IMR-90 (cell line): Measurements from ENCODE around the gene PRDM15. TPM values are rescaled to one million over a fixed set of nuclear protein-coding genes. Genes with fewer than 3 reads are reported as not detected.

Source experiments
- ATAC-seq: fragments of 200-7000 bp; cut with Tn5 transposase; 2 replicates; pipeline ENCODE4 v1.9.1; 2020; ENCODE audit warnings: low read depth, mild to moderate bottlenecking, moderate library complexity
- BruUV-seq: library from RNA; stranded (reverse); fragments of 400-500 nt; replicated peaks from 2 replicates; lab custom pipeline; 2021; lab: Mats Ljungman, UMichigan
- CTCF ChIA-PET: fragments of 300-600 bp; formaldehyde crosslinking; extraction: SDS; loops from one replicate; lab custom pipeline; 2021; ENCODE audit warnings: antibody characterized with exemption; lab: Yijun Ruan, JAX
- POLR2A ChIA-PET: fragments of 300-600 bp; sonication (Branson Sonifier 250); formaldehyde crosslinking; loops from one replicate; lab custom pipeline; 2022; ENCODE audit warnings: antibody characterized with exemption; ENCODE audit not compliant: unreplicated experiment; lab: Charles Lee
- DNase-seq: peaks from one replicate; pipeline ENCODE4 v3.0.0; 2013
- H2AFZ ChIP-seq: replicated peaks from 2 replicates; pipeline ENCODE3; 2013; ENCODE audit warnings: low read length, mild to moderate bottlenecking; ENCODE audit not compliant: poor library complexity
- H2AK5ac ChIP-seq: 2 replicates; pipeline ENCODE4 v1.6.1; 2013; ENCODE audit warnings: low read depth, low read length, inconsistent platforms
- H2AK9ac ChIP-seq: replicated peaks from 2 replicates; pipeline ENCODE3; 2013; ENCODE audit warnings: mild to moderate bottlenecking, low read depth, low read length, moderate library complexity; ENCODE audit not compliant: poor library complexity
- H2BK120ac ChIP-seq: 2 replicates; pipeline ENCODE4 v1.6.1; 2013; ENCODE audit warnings: low read depth, low read length, inconsistent platforms
- H2BK15ac ChIP-seq: 3 replicates; pipeline ENCODE4 v1.6.1; 2013; ENCODE audit warnings: low read depth, low read length, inconsistent platforms
- H2BK20ac ChIP-seq: 2 replicates; pipeline ENCODE4 v1.6.1; 2013; ENCODE audit warnings: low read depth, mild to moderate bottlenecking, inconsistent platforms, low read length, moderate library complexity
- H2BK5ac ChIP-seq: 2 replicates; pipeline ENCODE4 v1.6.1; 2013; ENCODE audit warnings: mild to moderate bottlenecking, low read depth, low read length, inconsistent platforms; ENCODE audit not compliant: poor library complexity, severe bottlenecking
- H3K14ac ChIP-seq: replicated peaks from 2 replicates; pipeline ENCODE4 v1.6.1; 2013; ENCODE audit warnings: low read depth, low read length, inconsistent platforms
- H3K18ac ChIP-seq: 2 replicates; pipeline ENCODE4 v1.6.1; 2013; ENCODE audit warnings: low read depth, low read length, control low read depth
- H3K23ac ChIP-seq: 2 replicates; pipeline ENCODE4 v1.6.1; 2013; ENCODE audit warnings: low read depth, low read length, inconsistent platforms
- H3K27ac ChIP-seq: 2 replicates; pipeline ENCODE4 v1.5.1; 2013; ENCODE audit warnings: mild to moderate bottlenecking, control low read depth, low read length; ENCODE audit not compliant: insufficient read depth
- H3K27me3 ChIP-seq: 2 replicates; pipeline ENCODE4 v1.6.1; 2013; ENCODE audit warnings: low read length; ENCODE audit not compliant: control insufficient read depth, insufficient read depth
- H3K36me3 ChIP-seq: 2 replicates; pipeline ENCODE4 v1.6.1; 2013; ENCODE audit warnings: low read length, mixed read lengths; ENCODE audit not compliant: control insufficient read depth, insufficient read depth
- H3K4ac ChIP-seq: 2 replicates; pipeline ENCODE4 v1.6.1; 2013; ENCODE audit warnings: low read depth, low read length, inconsistent platforms
- H3K4me1 ChIP-seq: 2 replicates; pipeline ENCODE4 v1.6.1; 2013; ENCODE audit warnings: low read length, mixed read lengths; ENCODE audit not compliant: control insufficient read depth, insufficient read depth
- H3K4me2 ChIP-seq: 2 replicates; pipeline ENCODE4 v1.6.1; 2013; ENCODE audit warnings: low read depth, mild to moderate bottlenecking, control low read depth, low read length, moderate library complexity
- H3K4me3 ChIP-seq: 2 replicates; pipeline ENCODE4 v1.5.1; 2013; ENCODE audit warnings: low read depth, mild to moderate bottlenecking, control low read depth, low read length, moderate library complexity; ENCODE audit not compliant: insufficient read depth
- H3K56ac ChIP-seq: 2 replicates; pipeline ENCODE4 v1.6.1; 2013; ENCODE audit warnings: low read length, inconsistent platforms; ENCODE audit not compliant: insufficient read depth; ENCODE audit errors: extremely low read depth
- H3K79me1 ChIP-seq, 2 experiments: 2 replicates each; pipeline ENCODE4 v1.6.1; 2013; ENCODE audit warnings: low read length in 2 of 2, inconsistent platforms in 1 of 2, low read depth in 1 of 2
- H3K9ac ChIP-seq: 2 replicates; pipeline ENCODE4 v1.6.1; 2013; ENCODE audit warnings: low read depth, low read length, control low read depth
- H3K9me1 ChIP-seq: 2 replicates; pipeline ENCODE4 v1.6.1; 2013; ENCODE audit warnings: low read length, inconsistent platforms; ENCODE audit not compliant: insufficient read depth
- H3K9me3 ChIP-seq: 2 replicates; pipeline ENCODE4 v1.6.1; 2013; ENCODE audit warnings: low read length; ENCODE audit not compliant: control insufficient read depth, insufficient read depth
- H4K20me1 ChIP-seq: 2 replicates; pipeline ENCODE4 v1.6.1; 2013; ENCODE audit warnings: low read length, inconsistent platforms; ENCODE audit not compliant: insufficient read depth
- H4K5ac ChIP-seq: 2 replicates; pipeline ENCODE4 v1.6.1; 2013; ENCODE audit warnings: mild to moderate bottlenecking, low read depth, low read length, control low read depth
- H4K8ac ChIP-seq, 2 experiments: 2 replicates each; pipeline ENCODE4 v1.6.1; 2013; ENCODE audit warnings: low read depth in 2 of 2, low read length in 2 of 2, control low read depth in 1 of 2, inconsistent platforms in 1 of 2
- H4K91ac ChIP-seq: 2 replicates; pipeline ENCODE4 v1.6.1; 2013; ENCODE audit warnings: low read depth, low read length, inconsistent platforms; ENCODE audit not compliant: insufficient read depth
- BHLHE40 ChIP-seq: fragments of 150-350 bp; IDR thresholded peaks from 2 replicates; pipeline ENCODE4 v1.6.1; 2016; ENCODE audit warnings: mild to moderate bottlenecking, low read depth, low read length
- CEBPB ChIP-seq: IDR thresholded peaks from 2 replicates; pipeline ENCODE4 v1.6.1; 2012; ENCODE audit warnings: low read depth, low read length, improper control_type of control experiment
- CHD1 ChIP-seq: IDR thresholded peaks from 2 replicates; pipeline ENCODE4 v1.6.1; 2012; ENCODE audit warnings: low read depth, low read length, improper control_type of control experiment
- CTCF ChIP-seq: conservative IDR thresholded peaks from 2 replicates; pipeline ENCODE4 v1.5.1; 2012; ENCODE audit warnings: mild to moderate bottlenecking, low read depth, low read length, improper control_type of control experiment
- ELK1 ChIP-seq: fragments of 150-350 bp; IDR thresholded peaks from 2 replicates; pipeline ENCODE4 v1.6.1; 2016; ENCODE audit warnings: low read depth, mild to moderate bottlenecking, low read length, moderate library complexity, borderline replicate concordance
- FOS ChIP-seq: fragments of 150-350 bp; IDR thresholded peaks from 2 replicates; pipeline ENCODE4 v1.6.1; 2016; ENCODE audit warnings: low read depth, low read length
- MAFK ChIP-seq: IDR thresholded peaks from 2 replicates; pipeline ENCODE4 v1.6.1; 2012; ENCODE audit warnings: low read depth, low read length, improper control_type of control experiment
- MAZ ChIP-seq: IDR thresholded peaks from 2 replicates; pipeline ENCODE4 v1.6.1; 2012; ENCODE audit warnings: low read depth, mild to moderate bottlenecking, low read length, improper control_type of control experiment, moderate library complexity, borderline replicate concordance
- MXI1 ChIP-seq: IDR thresholded peaks from 2 replicates; pipeline ENCODE4 v1.6.1; 2012; ENCODE audit warnings: low read depth, mild to moderate bottlenecking, low read length, moderate library complexity, borderline replicate concordance
- NFE2L2 ChIP-seq: fragments of 150-350 bp; IDR thresholded peaks from 2 replicates; pipeline ENCODE4 v1.6.1; 2016; ENCODE audit warnings: low read depth, mild to moderate bottlenecking, low read length
- RAD21 ChIP-seq: IDR thresholded peaks from 2 replicates; pipeline ENCODE4 v1.6.1; 2012; ENCODE audit warnings: low read length, improper control_type of control experiment
- RCOR1 ChIP-seq: IDR thresholded peaks from 2 replicates; pipeline ENCODE4 v1.6.1; 2012; ENCODE audit warnings: mild to moderate bottlenecking, low read length, improper control_type of control experiment; ENCODE audit not compliant: insufficient replicate concordance
- RFX5 ChIP-seq: IDR thresholded peaks from 2 replicates; pipeline ENCODE4 v1.8.0; 2012; ENCODE audit warnings: low read depth, mild to moderate bottlenecking, low read length, moderate library complexity
- SMC3 ChIP-seq: fragments of 150-350 bp; IDR thresholded peaks from 2 replicates; pipeline ENCODE4 v1.6.1; 2016; ENCODE audit warnings: low read depth, mild to moderate bottlenecking, antibody characterized with exemption, low read length, moderate library complexity
- USF2 ChIP-seq: fragments of 150-350 bp; IDR thresholded peaks from 2 replicates; pipeline ENCODE4 v1.6.1; 2017; ENCODE audit warnings: mild to moderate bottlenecking, antibody characterized with exemption, low read length, low read depth
- WGBS, 2 experiments: methylation state at CpG; one replicate each; pipeline versions ENCODE4 v1.1.5 to v1.1.7; 2013; ENCODE audit warnings: missing lambda C conversion rate in 2 of 2; ENCODE audit not compliant: insufficient read length in 1 of 2; ENCODE audit errors: extremely low coverage in 2 of 2; 5-methylcytosine and 5-hydroxymethylcytosine counted together
- dilution Hi-C: fragments of 300-500 bp; cut with HindIII; formaldehyde crosslinking; loops from one replicate; pipeline ENCODE4 v1.14.3; 2018; ENCODE audit warnings: low sequenced_read_pairs; ENCODE audit not compliant: unreplicated experiment
- in situ Hi-C: fragments of 300-500 bp; cut with MboI; formaldehyde crosslinking; loops from 3 replicates; pipeline ENCODE4 v1.14.3; 2019; ENCODE audit warnings: low sequenced_read_pairs, inconsistent platforms, mixed read lengths
- intact Hi-C: fragments of 100-400 bp; cut with micrococcal nuclease; formaldehyde crosslinking; loops from 2 replicates; pipeline ENCODE4 v1.10.0; 2022
- polyA plus RNA-seq, 3 experiments: library from polyadenylated mRNA; depleted of rRNA; stranded (reverse); fragments of >200 nt; gene quantifications; 2 replicates each; pipeline ENCODE4 v1.2.3, GENCODE V29; 2012; ENCODE audit warnings: low replicate concordance in 1 of 3
- total RNA-seq: library from RNA; depleted of rRNA; stranded (reverse); fragments of >200 nt; gene quantifications from 2 replicates; pipeline ENCODE4 v1.2.3, GENCODE V29; 2012

Gene PRDM15
- total and polyA plus RNA-seq, 2 of the 4 experiments (the other 2 are of a cell fraction) = 7.3 to 8.8 TPM

GRCh38 chr21:41749286-41749685 lies 129.9 kb downstream of the PRDM15 start:
- ChIA-PET CTCF (interaction anchor here (0.6 to 0.7 kb wide), 2 partner anchors 65 to 133 kb away, joined by 3 to 5 read pairs; no protein-coding TSS in a partner anchor), POLR2A (no interaction called here)
- Histone ChIP-seq H3K4me3 (no peak overlapping the region), H4K8ac (no peak overlapping the region), H2AK9ac (no peak overlapping the region), H3K79me1 (no peaks in the 10 kb centered on the region), H3K56ac (no peak overlapping the region), H3K4ac (no peak overlapping the region), H2BK15ac (no peak overlapping the region), H3K9ac (no peak overlapping the region), H3K14ac (no peak overlapping the region), H3K4me1 (peaks cover 10% of the 10 kb centered on the region), H3K27me3 (peaks cover 6% of the 10 kb centered on the region; the same call in 1 of the 2 replicates), H2BK20ac (no peak overlapping the region), H3K27ac (no peak overlapping the region), H2AK5ac (no peak overlapping the region), H2AFZ (no peak overlapping the region), H4K20me1 (no peaks in the 10 kb centered on the region), H2BK120ac (no peak overlapping the region), H3K18ac (no peak overlapping the region), H4K5ac (no peak overlapping the region), H3K23ac (no peak overlapping the region), H3K4me2 (no peak overlapping the region), H3K9me3 (no peaks in the 10 kb centered on the region), H4K91ac (no peak overlapping the region), H3K9me1 (no peaks in the 10 kb centered on the region; the same call in 1 of the 2 replicates), H3K36me3 (no peaks in the 10 kb centered on the region), H2BK5ac (no peak overlapping the region)
- dilution Hi-C loops (no loop called here), intact Hi-C loops (no loop called here), in situ Hi-C loops (no loop called here)
- ATAC-seq = no peak
- TF ChIP-seq ELK1 = no peak
- TF ChIP-seq BHLHE40 = no peak
- no peak for TF ChIP-seq RFX5
- no peak for TF ChIP-seq MXI1
- no peak for TF ChIP-seq FOS
- no peak for TF ChIP-seq RAD21
- no peak for TF ChIP-seq MAZ
- no peak for TF ChIP-seq USF2
- no peak for TF ChIP-seq RCOR1
- no peak for TF ChIP-seq CEBPB
- no peak for TF ChIP-seq MAFK
- no peak for TF ChIP-seq CHD1
- no peak for TF ChIP-seq CTCF
- no peak for TF ChIP-seq SMC3
- TF ChIP-seq NFE2L2 = no peak
- no CpG with 5 or more reads among the region's 10 CpGs for WGBS, 2 experiments
- BruUV-seq = no TSS peak
- DNase-seq = no peak
